ENCODE results near the gene PDE9A. TPM values are rescaled to one million over a fixed set of nuclear protein-coding genes. Genes with fewer than 3 reads are reported as not detected.

The PDE9A gene
- total RNA-seq, 1 donor from 2014 or later = 20.7 TPM

DNA sequence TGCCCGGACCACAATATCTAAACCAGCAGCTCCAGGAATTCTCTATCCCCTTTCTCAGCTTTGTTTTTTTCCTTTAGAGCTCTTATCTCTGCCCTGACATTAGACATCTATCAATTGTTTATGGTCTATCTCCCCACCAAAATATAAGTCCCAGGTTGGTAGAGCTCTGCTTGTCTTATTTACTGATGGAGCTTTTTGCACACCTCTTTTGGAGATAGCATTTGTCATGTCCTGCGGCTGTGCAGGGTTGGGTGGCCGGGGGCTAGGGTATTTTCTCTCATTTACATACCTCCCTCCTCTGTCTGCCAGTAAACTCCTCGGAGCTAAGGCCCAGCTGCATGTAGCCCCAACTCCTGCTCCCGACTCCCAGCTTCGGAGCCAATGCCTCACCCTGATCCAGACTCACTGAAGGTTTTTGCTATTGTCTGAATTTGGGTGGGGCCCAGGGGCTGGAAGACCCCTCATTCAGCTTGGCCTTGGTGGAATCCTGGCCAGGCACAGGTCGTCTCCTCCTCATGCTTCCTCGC, 11.1 kb upstream of the PDE9A start:
- peaks cover 2% of the 10 kb centered on the region for H3K27me3 Mint-ChIP-seq (ENCODE audit: unreplicated experiment)
- H3K4me3 Mint-ChIP-seq (ENCODE audit: unreplicated experiment) = no peak overlapping the region
- no peak overlapping the region for H3K27ac Mint-ChIP-seq (ENCODE audit: unreplicated experiment)

DNA sequence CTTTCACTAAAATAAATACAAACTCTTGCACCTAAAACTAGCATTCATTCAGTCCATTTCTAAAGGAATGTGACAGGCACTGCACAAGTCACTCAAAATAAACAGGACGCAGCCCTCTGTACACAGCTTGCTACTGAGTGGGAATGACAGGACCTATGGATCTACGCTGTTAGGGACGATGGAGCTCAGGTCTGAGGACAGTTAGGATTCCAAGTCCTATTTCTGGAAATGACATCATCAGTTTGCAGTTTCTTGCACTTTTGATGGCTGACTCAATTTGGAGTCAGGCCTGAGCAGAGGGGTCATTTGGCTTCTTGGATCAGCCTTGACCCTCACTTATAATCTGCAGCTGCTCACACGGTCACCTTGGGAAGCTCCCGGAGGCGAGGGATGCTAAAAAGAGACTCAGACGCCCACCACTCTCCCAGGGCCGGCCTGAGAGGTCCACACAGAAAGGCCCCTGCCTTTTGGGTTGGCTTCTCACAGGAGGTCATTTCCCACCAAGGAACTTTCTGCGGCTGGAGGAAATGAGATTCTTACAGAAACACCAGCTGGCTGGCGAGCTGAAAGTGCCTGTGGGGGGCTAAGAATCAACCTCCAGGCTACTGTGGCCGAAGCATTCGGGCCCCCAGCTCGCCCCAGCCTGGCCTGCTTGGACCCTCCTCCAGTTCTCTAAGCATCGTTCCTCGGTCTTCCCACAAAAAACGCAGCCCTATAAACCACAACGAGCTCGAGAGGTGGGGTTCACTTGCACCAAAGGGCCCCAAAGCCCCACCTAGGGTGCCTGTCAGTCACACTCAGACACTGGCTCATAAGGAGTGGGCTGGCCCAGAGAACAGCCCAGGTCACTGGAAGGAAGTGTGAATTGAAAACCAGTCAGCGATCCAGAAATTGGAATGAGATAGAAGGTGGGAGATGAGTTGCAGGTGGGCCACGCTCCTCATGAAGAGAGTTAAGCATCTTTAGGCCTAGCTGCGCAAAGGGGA, 8.9 kb upstream of the PDE9A start:
- Mint-ChIP-seq H3K27me3 (ENCODE audit: unreplicated experiment) (peaks cover 2% of the 10 kb centered on the region), H3K4me3 (ENCODE audit: unreplicated experiment) (no peak overlapping the region), H3K36me3 (ENCODE audit: low read depth, unreplicated experiment) (no peaks in the 10 kb centered on the region), H3K4me1 (ENCODE audit: unreplicated experiment) (peaks cover 3% of the 10 kb centered on the region), H3K27ac (ENCODE audit: unreplicated experiment) (no peak overlapping the region), H3K9me3 (ENCODE audit: unreplicated experiment) (no peaks in the 10 kb centered on the region)
- no peak for DNase-seq (ENCODE audit: low spot score)
- TF ChIP-seq, protein P1, sequence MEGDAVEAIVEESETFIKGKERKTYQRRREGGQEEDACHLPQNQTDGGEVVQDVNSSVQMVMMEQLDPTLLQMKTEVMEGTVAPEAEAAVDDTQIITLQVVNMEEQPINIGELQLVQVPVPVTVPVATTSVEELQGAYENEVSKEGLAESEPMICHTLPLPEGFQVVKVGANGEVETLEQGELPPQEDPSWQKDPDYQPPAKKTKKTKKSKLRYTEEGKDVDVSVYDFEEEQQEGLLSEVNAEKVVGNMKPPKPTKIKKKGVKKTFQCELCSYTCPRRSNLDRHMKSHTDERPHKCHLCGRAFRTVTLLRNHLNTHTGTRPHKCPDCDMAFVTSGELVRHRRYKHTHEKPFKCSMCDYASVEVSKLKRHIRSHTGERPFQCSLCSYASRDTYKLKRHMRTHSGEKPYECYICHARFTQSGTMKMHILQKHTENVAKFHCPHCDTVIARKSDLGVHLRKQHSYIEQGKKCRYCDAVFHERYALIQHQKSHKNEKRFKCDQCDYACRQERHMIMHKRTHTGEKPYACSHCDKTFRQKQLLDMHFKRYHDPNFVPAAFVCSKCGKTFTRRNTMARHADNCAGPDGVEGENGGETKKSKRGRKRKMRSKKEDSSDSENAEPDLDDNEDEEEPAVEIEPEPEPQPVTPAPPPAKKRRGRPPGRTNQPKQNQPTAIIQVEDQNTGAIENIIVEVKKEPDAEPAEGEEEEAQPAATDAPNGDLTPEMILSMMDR (IDR thresholded peaks at IDR 0.05; ENCODE audit: unreplicated experiment) = no peak

More for the DNA sequence above, 11.1 kb upstream of the PDE9A start:
- H3K4me1 Mint-ChIP-seq (ENCODE audit: unreplicated experiment) = peaks cover 5% of the 10 kb centered on the region
- no peaks in the 10 kb centered on the region for H3K36me3 Mint-ChIP-seq (ENCODE audit: low read depth, unreplicated experiment)
- no peak for DNase-seq (ENCODE audit: low spot score)
- TF ChIP-seq, protein P1 (IDR thresholded peaks at IDR 0.05; ENCODE audit: unreplicated experiment) = no peak
- H3K9me3 Mint-ChIP-seq (ENCODE audit: unreplicated experiment) = no peaks in the 10 kb centered on the region

DNA sequence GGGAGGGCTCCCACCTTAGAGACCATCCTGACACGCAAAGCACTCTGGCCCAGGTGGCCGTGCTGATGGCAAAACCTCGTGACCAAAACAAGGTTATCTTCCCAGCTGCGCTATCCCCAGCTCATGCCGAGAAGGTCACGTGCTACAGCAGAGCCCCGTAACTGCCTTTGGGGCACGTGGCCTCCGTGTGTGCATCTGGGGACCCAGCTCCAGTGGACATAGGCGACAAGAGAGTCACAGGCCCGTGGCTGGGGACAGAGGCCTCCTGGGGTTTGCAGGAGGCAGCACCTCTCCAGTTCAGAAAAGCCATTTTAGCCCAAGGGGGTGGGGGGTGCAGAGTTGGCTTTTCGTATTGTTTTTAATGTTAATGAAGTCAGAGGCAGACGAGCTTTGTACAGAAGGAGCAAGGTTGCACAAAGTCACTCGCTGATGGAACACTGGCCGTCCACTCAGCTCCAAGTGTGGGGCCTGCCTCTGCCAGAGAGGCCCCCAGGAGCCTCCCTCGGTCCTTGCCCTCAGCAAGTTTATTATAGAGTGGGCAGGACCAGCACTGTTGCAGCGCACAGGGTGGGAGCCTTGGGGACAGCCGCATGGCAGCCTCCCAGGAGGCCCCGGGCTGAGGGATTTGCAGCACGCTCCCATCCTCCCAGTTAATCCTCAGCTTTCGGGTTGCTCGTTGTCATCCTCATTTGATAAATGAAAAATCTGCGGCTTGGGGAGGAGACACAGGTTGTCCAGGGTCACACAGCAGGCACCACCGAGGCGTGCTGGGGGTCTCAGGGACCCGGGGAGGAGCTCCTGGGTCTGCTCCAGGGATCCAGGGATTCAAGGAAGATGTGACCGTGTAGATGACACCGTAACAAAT, 8.0 kb upstream of the PDE9A start:
- Mint-ChIP-seq H3K9me3 (ENCODE audit: unreplicated experiment) (no peaks in the 10 kb centered on the region), H3K27me3 (ENCODE audit: unreplicated experiment) (peaks cover 2% of the 10 kb centered on the region), H3K27ac (ENCODE audit: unreplicated experiment) (no peak overlapping the region), H3K4me1 (ENCODE audit: unreplicated experiment) (no peaks in the 10 kb centered on the region), H3K36me3 (ENCODE audit: low read depth, unreplicated experiment) (no peaks in the 10 kb centered on the region), H3K4me3 (ENCODE audit: unreplicated experiment) (no peak overlapping the region)
- DNase-seq (ENCODE audit: low spot score) = no peak
- TF ChIP-seq, protein P1 (IDR thresholded peaks at IDR 0.05; ENCODE audit: unreplicated experiment) = no peak

DNA sequence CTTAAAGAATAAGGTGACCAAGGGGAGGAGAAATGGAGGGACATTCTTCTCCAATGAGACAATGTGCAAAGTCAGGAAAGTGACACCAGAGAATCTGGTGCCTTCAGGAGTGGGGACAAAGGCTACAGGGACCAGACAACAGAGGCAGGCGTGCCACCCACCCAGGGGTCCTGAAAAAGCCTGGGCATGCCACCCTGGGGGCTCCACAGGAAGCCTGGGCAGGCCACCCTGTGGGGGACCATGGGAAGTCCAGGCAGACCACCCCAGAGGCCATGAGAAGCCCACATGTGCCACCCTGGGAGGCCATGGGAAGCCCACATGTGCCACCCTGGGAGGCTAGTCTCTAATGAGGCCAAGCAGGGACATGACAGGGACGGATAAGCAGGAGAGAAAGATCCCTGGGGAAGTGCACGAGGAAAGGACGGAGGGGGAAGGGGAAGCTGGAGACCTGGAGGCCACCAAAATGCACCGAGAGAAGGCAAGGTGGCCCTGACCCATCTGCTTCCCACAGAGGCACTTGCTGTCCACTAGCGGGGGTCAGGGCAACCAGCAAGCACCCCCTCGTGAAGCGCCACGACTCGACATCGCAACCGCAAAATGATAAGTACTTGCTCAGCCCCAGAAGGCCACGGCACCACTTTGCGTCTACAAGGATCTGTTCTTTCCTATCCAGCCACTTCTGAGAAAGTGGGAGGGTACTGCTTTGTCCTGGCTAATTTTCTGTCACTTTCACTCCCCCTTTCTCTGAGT, 7.2 kb upstream of the PDE9A start:
- Mint-ChIP-seq H3K9me3 (ENCODE audit: unreplicated experiment) (no peaks in the 10 kb centered on the region), H3K4me1 (ENCODE audit: unreplicated experiment) (peaks cover 1% of the 10 kb centered on the region), H3K4me3 (ENCODE audit: unreplicated experiment) (no peak overlapping the region), H3K27ac (ENCODE audit: unreplicated experiment) (no peak overlapping the region), H3K27me3 (ENCODE audit: unreplicated experiment) (peaks cover 2% of the 10 kb centered on the region), H3K36me3 (ENCODE audit: low read depth, unreplicated experiment) (peaks cover 2% of the 10 kb centered on the region)
- TF ChIP-seq, protein P1 (IDR thresholded peaks at IDR 0.05; ENCODE audit: unreplicated experiment) = no peak
- no peak for DNase-seq (ENCODE audit: low spot score)

Measured in endothelial cell (in vitro differentiated cells).